Right ventricle myocardium inferior (tissue), 1 donor: ENCODE data around the gene SLC17A9. TPM values are rescaled to one million over a fixed set of nuclear protein-coding genes. Genes with fewer than 3 reads are reported as not detected.
"Not testable (repeated sequence)": the region's sequence is repeated elsewhere in the genome, so short reads cannot be mapped to it uniquely, and the experiment has no call there.

Experiments
- ATAC-seq: fragments of 200-7000 bp; cut with Tn5 transposase; one replicate; pipeline ENCODE4 v1.9.1; 2020; ENCODE audit warnings: mild to moderate bottlenecking, moderate library complexity
- DNase-seq: peaks from one replicate; pipeline ENCODE4 v3.0.0; 2021; ENCODE audit errors: missing footprints
- intact Hi-C: fragments of 100-400 bp; cut with DNase I; formaldehyde crosslinking; loops from one replicate; pipeline ENCODE4 v1.11.0; 2022
- total RNA-seq: library from RNA; stranded (reverse); fragmentation: NEBNext Ultra II Directional; extraction: Animal tissue kit (Norgen Biotek cat#: 25700); gene quantifications from one replicate; pipeline ENCODE4 v1.2.1, GENCODE V29; 2021
- donor health status: DM: no; HTN: yes; CAD: no; lungs with severe emphysema.

Gene SLC17A9
- total RNA-seq, 1 donor from 2014 or later = 0.41 TPM

DNA sequence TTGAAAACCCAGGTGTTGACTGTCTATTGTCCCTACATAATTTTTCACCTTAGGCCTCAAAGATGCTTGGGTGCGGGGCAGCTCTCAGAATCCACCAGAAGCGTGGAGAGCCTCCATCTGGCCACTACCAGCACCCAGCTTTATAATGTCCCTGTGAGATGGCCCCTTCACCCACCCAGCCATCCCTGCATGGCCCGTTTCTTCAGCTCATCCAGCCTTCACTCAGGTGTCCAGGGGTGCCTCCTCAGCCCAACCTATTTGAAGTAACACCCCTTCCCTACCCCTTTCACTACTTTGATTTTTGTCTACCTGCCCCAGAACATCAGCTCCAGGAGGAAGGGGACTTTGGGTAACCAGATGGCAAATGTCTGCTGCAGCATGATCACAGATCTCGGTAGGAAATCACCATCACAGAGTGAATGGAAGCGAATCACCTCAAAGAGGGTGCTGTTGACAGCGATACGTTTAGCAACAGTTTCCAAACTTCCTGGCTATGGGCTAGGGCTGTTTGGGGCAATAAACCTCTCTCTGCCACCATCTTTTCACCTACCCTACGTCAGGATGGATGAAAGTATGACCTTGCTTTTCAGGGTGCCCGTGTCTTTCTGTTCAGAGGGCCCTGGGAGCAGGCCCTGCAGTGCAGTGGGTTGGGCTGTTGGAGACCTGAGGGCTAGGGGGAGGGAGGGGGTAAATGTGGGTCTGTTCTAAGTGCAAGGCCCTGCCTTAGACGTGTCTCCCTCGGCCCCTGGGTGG lies 1.2 kb upstream of the SLC17A9 start:
- intact Hi-C loops = no loop called here
- ATAC-seq (no peak), DNase-seq (peak; percentile 65)

DNA sequence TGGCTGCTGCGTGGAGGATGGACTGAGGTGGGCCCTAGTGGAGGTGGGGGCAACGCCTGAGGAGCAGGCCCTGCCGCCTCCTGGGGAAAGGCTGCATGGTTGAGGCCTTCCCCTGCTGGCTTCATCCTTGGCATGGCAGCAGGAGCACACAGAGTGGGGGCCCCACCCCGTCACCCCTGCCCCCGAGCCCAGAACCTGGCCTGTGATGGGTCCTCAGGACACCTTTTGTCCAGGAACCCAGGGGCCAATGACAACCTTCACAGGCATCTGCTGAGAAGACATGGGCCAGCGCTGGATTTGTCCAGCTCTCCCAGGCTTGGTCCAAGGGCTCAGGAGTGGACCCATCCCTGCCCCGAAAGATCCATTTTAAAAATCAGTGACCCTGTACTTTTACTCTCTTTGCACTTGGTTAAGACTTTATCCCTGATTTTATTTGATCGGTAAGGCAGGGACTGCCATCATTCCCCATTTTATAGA lies 575 bp upstream of the SLC17A9 start:
- intact Hi-C loops = no loop called here
- ATAC-seq = no peak
- DNase-seq = no peak

- ATAC-seq = no peak
- intact Hi-C loops = no loop called here
- DNase-seq = peak; percentile 55
These were observed 694 bp downstream of the SLC17A9 start for GRCh38 chr20:62952968-62953838.

GRCh38 chr20:62953839-62954703 lies 1.6 kb downstream of the SLC17A9 start:
- peak; percentile 90 for DNase-seq
- intact Hi-C loops = no loop called here
- peak; percentile 64 for ATAC-seq

DNA sequence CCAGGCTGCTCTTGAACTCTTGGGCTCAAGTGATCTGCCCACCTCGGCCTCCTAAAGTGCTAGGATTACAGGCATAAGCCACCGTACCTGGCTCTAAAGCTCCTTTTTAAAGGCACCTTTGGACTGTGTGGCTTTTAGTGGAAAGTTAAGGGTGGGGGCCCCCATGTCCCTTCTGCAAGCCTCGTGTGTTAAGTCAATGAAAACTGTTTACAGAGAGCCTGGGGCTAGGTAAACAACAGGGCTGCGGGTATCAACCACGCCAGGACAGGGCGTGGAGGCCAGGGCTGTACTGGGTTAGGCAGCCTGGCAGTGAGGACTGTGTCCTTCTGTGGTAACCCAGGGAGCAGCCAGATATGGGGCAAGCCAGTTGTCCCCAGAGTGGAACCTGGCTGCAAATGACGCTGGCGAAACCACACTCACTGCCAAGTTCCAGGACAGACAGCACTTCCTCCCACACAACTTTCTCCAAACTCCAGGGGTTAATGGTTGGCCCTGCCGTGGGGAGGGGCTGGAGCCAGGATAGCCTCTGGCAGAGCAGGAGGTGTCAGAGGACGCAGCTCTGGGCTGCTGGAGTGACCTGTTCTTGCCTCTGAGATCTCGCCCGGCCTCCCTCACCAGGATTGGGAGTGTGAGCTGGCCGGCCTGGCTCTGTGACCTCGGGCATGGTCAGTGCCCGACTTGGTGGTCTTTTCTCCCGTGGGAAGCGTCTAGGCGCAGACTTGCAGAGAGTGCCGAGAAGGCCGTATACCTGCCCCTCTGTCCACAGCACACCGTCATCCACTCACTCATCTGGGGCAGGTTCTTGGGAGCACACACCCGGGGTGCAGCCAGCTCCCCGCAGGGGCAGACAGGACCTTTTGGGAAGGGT lies 3.2 kb downstream of the SLC17A9 start:
- peak; percentile 68 for DNase-seq
- intact Hi-C loops = no loop called here
- peak; percentile 30 for ATAC-seq

- ATAC-seq (no peak), DNase-seq (peak; percentile 61)
- intact Hi-C loops = no loop called here
These were observed 4.1 kb downstream of the SLC17A9 start for GRCh38 chr20:62956387-62957135.

DNA sequence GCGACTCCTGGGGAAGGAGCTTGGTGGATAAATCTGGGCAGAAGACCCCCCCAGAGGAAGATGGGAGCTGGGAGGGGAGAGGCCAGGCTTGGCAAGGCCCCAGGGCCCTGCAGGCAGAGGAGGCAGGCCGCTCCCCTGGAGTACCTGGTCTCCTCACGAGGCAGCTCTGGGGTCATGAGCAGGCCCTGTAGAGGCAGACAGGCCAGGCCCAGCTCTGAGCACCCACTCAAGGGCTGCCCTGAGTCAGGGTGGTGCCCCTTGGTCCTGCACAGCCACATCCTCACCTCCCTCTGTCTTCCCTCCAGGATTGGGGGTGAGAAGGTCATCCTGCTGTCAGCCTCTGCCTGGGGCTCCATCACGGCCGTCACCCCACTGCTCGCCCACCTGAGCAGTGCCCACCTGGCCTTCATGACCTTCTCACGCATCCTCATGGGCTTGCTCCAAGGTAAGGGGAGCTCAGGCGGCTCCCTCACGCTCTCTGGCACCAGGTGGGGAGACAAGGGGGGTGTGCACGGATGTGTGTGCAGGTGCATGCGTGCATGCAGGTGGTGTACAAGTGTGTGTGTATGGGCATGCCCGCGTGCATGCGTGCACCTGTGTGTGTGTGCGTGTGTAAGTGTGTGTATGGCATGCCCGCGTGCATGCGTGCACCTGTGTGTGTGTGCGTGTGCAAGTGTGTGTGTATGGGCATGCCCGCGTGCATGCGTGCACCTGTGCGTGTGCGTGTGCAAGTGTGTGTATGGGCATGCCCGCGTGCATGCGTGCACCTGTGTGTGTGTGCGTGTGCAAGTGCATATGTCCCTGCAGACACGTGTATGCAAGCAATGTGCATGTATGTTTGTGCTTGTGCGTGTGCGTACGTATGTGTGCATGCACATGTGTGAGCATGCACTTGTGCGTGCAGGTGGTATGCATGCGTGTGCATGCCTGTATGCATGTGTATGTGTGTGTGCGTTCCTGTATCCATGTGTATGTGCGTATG lies 4.9 kb downstream of the SLC17A9 start:
- ATAC-seq (no peak), DNase-seq (peak; percentile 45)
- intact Hi-C loops = no loop called here

DNA sequence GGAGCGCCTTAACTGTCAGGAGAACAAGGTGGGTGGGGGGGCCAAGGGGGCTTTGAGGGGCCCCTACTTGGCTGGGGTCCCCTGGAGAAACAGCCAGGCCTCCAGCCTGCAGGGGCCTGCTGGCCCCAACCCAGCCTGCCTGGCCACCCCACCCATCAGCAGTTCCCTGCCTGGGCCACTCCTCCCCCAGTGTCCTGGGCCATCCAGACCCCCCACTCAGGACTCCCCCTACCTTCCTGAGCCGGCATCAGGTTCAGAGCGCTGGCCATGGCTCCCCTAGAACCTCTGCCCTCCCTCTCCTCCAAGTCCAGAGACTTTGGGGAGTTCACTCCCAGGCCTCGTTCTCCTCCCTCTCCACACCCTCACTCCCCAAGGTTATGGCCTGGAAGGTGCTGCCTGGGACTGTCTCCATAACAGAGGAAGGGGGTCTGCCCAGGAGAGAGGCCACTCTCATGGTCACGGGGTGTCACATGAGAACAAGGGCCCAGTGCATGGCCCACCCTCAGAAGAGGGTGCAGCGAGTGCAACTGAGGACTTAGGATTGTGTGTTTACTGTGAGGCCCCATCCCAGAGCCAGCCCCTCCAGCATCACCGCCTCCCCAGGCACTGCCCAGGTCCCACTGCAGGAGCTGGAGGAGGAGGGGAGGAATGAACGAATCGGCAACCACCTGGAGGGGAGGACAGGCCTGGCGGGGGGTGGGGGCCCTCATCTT lies 6.0 kb downstream of the SLC17A9 start:
- no peak for ATAC-seq
- intact Hi-C loops = no loop called here
- DNase-seq = peak; percentile 22

DNA sequence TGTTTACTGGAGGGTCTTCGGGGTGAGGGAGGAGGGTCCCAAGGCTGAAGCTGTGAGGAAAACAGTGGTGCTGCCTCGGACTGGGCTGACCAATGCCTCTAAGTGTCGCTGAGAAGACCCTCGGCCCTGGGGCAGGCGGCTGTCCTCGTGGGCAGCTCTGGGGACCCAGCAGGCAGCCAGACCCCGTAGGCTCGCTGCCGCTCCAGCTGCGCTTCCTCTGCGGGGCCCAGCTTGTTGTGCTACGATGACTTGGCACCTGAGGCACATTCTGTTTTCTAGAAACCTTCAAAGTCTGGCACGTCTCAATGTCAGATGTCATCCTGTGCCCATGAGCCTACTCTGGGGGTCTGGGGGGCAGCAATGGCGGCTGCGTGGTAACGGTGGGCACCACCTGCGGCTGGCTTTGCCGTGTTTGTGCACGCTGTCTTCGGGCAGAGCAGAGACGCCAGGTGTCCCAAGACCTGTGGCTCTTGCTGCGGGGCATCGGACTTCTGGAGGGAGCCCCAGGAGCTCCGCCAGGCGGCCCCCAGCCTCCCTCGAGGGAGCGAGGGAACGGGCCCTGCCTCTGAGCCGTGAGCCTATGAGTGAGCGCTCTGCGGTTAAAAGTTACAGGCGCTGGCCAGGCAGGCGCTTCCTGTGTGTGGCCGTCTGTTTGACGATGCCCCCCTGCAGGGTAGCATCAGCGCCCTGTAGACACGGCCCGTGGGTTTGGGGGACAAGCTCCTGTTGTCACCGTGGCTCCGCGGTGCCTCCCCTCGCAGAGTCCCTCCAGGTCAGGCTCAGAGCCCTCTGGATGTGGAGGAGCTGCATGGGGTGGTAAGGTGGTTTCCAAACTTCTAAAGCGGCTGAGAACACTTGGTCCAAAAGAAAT lies 6.8 kb downstream of the SLC17A9 start:
- peak; percentile 65 for DNase-seq
- intact Hi-C loops = no loop called here
- ATAC-seq = no peak

GRCh38 chr20:62959998-62960436 lies 7.5 kb downstream of the SLC17A9 start:
- ATAC-seq = no peak
- peak; percentile 30 for DNase-seq
- intact Hi-C loops = no loop called here

DNA sequence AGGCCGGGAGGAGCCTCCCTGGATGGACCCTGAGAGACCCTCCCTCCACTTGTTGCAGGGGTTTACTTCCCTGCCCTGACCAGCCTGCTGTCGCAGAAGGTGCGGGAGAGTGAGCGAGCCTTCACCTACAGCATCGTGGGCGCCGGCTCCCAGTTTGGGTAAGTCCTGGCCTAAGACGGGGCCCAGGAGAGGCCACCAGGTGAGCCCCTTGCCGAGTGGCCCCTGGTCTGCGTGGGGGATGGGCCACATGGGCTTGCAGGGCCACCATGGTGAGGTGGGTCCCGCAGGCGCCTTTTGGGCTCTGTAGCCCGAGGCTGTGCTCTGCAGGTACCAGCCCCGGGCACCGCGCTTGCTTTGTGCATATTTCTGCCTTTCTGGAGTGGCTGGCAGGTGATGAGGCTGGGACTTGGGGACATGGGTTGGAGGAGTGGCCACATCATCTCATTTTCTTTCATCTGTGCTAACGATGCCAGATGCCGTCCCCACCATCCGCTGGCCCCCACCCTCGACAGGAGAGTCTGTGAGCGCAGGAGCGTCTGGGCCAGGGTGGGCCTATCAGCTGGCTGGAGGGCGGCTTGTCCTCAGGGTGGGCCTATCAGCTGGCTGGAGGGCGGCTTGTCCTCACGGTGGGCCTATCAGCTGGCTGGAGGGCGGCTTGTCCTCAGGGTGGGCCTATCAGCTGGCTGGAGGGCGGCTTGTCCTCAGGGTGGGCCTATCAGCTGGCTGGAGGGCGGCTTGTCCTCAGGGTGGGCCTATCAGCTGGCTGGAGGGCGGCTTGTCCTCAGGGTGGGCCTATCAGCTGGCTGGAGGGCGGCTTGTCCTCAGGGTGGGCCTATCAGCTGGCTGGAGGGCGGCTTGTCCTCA lies 8.2 kb downstream of the SLC17A9 start:
- intact Hi-C loops, ATAC-seq: not testable (repeated sequence)
- peak; percentile 46 for DNase-seq

- ATAC-seq (no peak), DNase-seq (peak; percentile 28)
These were observed 8.8 kb downstream of the SLC17A9 start for GRCh38 chr20:62961310-62961783.

DNA sequence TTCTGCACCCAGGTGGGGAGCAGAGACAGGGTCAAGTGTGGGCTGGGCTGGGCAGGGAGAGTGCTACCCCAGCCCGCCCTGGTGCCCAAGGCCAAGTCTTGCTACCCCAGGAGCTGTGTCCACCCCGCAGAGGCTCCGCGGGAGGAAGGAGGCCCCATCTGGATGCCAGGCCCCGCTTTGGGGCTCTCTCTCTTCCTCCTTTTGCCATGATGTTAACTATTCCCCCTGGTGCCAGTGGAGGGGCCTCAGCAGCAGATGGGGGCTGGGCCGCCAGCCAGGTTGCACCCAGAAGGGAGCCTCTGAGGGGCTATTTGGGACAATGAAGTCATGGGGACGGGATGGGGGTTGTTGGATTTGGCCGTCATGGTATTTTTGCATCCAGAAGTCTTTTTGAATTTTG lies 9.3 kb downstream of the SLC17A9 start:
- ATAC-seq (no peak), DNase-seq (peak; percentile 45)
- intact Hi-C loops = no loop called here

More at GRCh38 chr20:62961310-62961783, 8.8 kb downstream of the SLC17A9 start:
- intact Hi-C loops = no loop called here
